ENCODE data around the gene GSTK1.

The GSTK1 gene

DNA sequence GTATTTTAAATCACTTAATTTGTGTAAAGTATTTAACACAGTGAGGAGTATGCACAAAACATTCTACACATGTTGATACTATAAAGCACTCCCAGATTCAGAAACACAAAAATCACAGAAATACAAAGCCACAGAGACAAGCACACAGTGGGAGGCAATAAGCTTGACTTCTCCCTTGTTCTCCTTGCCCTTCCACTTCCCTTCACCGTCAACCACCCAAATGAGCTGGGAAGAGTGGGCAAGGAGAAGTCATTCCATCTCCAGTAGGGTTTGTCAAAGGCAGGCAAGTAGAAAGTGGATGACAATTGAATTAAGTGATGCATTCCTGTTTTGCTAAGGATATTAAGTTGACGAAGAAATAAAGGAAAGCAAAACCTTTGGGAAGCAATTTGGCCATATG, 17.3 kb downstream of the GSTK1 start:
- no peak for DNase-seq (ENCODE audit: extremely low read depth, low read depth)
- TF ChIP-seq, protein P1, sequence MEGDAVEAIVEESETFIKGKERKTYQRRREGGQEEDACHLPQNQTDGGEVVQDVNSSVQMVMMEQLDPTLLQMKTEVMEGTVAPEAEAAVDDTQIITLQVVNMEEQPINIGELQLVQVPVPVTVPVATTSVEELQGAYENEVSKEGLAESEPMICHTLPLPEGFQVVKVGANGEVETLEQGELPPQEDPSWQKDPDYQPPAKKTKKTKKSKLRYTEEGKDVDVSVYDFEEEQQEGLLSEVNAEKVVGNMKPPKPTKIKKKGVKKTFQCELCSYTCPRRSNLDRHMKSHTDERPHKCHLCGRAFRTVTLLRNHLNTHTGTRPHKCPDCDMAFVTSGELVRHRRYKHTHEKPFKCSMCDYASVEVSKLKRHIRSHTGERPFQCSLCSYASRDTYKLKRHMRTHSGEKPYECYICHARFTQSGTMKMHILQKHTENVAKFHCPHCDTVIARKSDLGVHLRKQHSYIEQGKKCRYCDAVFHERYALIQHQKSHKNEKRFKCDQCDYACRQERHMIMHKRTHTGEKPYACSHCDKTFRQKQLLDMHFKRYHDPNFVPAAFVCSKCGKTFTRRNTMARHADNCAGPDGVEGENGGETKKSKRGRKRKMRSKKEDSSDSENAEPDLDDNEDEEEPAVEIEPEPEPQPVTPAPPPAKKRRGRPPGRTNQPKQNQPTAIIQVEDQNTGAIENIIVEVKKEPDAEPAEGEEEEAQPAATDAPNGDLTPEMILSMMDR (IDR thresholded peaks at IDR 0.05; ENCODE audit: low read depth, low read length, missing control alignments): no peak
- no peak overlapping the region for H3K4me3 ChIP-seq (replicated peaks; ENCODE audit: low read depth, low read length)

DNA sequence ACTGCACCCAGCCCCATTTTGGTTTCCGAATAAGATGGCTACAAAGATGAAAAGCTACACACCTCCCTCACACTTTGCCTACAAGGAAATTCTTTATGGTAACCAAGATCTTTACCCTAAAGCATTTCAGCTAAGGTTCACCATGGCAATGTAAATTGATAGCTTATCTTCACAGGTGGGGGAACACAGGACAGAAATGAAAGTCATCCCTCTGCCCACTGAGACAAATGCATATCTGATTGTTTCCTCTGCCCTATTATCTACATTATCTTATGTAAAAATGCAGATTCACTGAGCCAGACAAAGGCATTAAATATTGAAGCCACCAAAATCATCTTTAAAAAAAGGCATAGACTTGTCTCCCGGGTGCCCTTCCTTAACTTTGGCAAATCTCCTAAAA, 18.3 kb downstream of the GSTK1 start:
- no peak for DNase-seq (ENCODE audit: extremely low read depth, low read depth)
- H3K4me3 ChIP-seq (replicated peaks; ENCODE audit: low read depth, low read length): no peak overlapping the region
- TF ChIP-seq, protein P1 (IDR thresholded peaks at IDR 0.05; ENCODE audit: low read depth, low read length, missing control alignments): no peak

DNA sequence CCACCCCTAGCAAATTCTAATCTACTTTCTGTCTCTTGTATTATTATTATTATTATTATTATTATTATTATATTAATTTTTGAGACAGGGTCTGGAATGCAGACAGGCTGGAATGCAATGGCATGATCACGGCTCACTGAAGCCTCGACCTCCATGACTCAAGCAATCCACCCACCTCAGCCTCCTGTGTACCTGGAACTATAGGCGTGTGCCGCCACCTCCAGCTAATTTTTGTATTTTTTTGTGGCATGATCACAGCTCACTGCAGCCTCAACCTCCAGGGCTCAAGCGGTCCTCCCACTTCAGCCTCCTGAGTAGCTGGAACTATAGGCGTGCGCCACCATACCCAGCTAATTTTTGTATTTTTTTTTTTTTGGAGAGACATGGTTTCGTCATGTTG, 18.9 kb downstream of the GSTK1 start:
- no peak for DNase-seq (ENCODE audit: extremely low read depth, low read depth)
- TF ChIP-seq, protein P1 (IDR thresholded peaks at IDR 0.05; ENCODE audit: low read depth, low read length, missing control alignments): no peak
- H3K4me3 ChIP-seq (replicated peaks; ENCODE audit: low read depth, low read length): no peak overlapping the region

DNA sequence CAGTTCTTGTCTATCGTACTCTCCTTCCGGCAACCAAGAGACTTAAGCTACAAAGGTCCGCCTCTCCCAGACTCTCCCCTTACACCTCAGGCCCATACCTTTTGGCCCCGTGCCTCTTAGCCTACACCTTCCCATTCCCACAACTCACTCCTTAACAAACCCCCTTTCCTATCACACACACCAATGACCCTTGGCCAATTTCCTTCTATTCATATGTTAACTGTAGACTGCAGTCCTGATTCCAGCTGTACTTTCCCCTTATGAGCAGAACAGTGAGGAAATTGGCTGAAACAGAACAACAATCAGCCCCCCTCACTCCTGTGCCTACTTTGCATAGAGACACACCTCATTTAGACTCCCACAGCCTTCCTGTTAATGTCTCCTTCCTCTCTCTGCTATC, 20.1 kb downstream of the GSTK1 start:
- no peak overlapping the region for H3K4me3 ChIP-seq (replicated peaks; ENCODE audit: low read depth, low read length)
- no peak for DNase-seq (ENCODE audit: extremely low read depth, low read depth)
- TF ChIP-seq, protein P1 (IDR thresholded peaks at IDR 0.05; ENCODE audit: low read depth, low read length, missing control alignments): no peak

DNA sequence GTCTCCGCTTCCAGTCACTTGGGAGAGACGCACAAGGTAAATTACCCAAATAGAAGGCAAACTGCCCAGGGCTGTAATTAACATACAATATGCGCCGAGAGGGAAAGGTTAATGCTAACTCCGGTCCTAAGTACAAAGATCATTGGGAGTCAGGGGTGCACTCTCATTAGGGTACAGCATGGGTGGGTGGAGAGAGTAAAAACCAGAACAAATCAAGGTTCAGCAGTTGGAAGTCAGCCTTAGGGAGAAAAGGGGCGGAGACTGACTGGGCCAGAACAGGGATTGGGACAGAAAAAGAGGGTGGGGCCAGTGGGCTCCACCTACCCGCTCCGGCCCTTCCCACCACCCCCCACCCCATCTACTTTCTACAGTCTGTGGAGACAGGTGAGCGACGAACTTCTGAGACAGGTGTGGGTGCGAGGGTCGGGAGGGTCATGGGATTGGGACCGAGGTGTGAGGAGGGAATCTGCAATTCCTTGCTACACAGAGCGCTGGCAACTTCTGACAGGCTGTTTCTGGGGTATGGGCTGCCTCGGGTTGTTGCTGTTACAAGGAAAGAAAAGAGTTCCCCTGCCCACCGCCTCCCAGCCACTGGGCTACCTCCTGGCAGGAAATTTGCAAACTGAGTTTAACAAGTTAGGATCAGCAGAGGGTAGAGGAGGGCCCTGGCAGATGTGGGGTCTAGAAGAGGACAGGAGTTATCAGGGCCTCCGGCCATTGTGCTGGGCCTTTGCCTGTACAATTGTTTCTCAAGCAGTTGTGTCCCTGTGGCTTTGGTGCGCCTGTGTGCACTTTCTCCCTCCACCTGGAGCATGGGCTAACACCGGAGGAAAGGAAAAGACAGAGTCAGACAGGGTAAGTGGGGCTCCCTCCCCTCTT, 21.6 kb downstream of the GSTK1 start, which contains the start of gene TMEM139:
TSS of gene TMEM139 (plus strand) at position 368 of the 879 bp plus-strand sequence. CDS start 1,000 bp downstream, outside the sequence.
- DNase-seq (ENCODE audit: extremely low read depth, low read depth): no peak
- TF ChIP-seq, protein P1 (IDR thresholded peaks at IDR 0.05; ENCODE audit: low read depth, low read length, missing control alignments): no peak
- H3K4me3 ChIP-seq (replicated peaks; ENCODE audit: low read depth, low read length): no peak within 1 kb of the TSS

DNA sequence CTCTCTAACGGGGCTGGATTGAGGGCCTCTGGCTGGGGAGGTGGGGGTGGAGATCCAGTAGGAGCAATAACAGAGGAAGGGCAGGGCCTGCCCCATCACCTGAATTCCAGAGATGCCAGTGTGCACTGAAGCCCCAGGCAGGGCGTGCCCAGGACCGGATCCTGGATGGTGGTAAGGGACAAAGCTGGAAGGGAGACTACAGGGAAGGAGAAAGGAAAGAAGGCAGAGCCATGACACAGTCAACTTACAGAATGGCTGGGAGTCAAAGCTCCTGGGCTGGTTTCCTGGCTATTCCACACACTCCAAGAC, 22.2 kb downstream of the GSTK1 start:
- no peak overlapping the region for H3K4me3 ChIP-seq (replicated peaks; ENCODE audit: low read depth, low read length)
- TF ChIP-seq, protein P1 (IDR thresholded peaks at IDR 0.05; ENCODE audit: low read depth, low read length, missing control alignments): no peak
- no peak for DNase-seq (ENCODE audit: extremely low read depth, low read depth)
